ENCODE measurements around the gene PDK3.
A peak's percentile ranks its signal among the peaks of the same experiment; 100 is the strongest.

PDK3 gene

DNA sequence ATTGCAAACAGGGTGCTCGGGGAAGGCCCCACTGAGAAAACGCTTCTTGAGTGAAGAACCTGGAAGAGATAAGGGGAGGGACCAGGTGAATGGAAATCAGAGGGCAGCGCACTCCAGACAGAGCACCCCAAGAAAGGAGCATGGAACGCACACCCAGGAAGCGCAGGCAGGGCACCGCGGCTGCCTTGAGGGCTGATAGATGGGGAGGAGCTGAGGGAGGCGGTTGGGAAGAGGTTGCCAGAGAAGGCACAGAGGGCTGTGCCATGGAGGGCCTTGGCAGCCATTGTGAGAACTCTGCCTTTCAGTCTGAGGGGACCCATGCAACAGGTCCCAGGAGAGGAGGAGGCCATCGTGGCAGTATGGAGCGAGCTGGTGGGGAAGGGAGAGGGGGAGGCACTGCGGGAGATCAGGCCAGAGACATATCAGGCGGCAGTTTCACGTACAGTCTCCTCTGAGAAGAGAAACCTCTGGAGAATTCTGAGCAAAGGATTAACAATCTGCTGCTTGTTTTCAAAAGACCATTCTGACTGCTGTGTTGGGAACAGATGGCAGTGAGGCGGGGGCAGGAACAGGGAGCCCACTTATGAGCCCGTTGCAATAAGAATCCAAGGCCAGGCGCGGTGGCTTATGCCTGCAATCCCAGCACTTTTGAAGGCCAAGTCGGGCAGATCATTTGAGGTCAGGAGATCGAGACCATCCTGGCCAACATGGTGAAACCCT is 98.4 kb downstream of the PDK3 start:
- DNase-seq = peak in 1 of 2 experiments; percentile 64

DNA sequence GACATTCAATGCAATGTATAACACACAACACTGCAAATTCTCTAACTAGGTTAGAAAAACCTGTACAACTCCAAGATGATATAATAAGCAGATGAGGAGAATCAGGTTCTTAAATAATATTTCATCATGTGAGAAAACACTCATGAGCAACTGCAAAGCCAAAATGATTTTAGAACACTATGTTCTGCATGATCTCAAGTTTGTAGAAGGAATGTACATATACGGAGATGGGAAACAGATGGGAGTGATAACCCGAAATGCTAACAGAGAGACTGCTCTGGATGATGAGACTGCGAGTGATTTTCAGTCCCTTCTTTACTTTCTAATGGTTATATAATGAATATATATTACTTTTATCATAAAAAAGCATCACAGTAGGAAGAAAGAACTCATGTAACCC is 101.2 kb downstream of the PDK3 start:
- DNase-seq = no peak

DNA sequence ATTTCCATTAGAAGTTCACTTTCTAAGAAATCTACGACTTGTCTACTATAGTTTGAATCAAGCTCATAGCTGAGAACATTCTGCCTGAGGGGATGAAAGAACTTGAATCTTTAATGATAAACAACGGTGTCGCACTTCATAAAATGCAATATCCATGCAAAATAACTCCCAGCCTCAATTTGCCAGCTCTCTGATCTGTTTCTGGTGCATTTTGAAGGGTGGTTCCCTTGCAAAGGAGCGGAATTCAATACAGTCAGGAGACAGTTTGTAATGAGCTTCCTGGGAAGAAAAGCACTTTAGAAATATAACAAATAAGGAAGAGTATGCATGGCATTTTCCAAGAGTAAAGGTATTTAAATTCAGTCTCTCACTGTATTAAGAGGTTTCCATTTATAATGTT is 102.1 kb downstream of the PDK3 start:
- no peak for DNase-seq

DNA sequence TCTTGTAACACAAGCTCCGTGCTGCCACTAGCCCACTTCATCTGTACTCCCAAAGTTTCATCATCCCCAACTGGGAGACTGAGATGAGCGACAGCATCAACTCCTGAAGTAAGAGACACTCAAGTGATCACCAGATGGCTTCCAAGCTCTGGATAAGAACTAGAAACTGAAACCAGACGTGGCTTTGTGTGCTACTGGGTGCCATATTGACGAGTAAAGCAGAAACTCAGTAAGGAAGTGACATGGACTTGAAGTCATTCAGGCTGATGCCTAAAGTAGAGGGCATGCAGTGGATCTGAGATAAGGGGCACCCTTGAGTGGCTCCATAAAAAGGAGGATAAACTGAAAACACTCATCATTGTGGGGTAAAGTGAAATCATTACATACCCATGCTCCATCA is 109.7 kb downstream of the PDK3 start:
- DNase-seq = no peak

DNA sequence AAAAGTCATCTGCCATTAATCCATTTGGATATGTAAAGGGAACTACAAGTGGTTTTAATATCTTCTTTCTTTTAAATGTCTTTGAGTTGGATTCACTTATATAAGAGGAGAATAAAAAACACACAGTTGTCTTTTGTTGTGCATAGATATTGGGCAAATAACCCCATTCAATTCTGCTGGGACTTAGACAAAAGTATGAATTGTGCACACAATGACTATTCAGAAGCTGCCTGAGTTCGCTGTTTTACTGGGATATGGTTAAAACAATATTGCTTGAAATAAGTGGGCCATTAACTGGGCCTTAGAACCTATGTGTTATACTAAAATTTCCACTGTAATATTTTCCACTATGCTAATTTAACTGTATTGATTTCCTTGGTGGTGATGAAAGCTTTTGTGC is 110.4 kb downstream of the PDK3 start:
- no peak for DNase-seq

DNA sequence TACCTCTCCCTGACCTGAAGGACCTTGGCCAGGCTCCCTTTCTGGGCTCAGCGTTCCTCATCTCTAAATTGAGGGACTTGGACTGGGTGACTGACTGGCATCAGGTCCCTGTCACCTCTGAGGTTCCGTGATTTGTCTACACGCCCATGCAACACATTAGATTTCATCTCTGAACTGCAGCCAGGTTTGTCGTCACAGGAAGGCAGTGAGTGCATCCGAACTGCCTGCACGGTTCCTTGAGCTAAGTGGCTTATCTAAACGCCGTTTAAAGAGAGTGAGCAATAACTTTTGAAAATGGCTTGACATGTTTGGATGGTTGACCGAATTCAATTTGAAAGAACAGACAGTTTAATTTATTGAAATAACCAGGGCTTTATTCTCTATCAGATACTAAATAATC is 112.0 kb downstream of the PDK3 start:
- DNase-seq = no peak
